ENCODE data around the gene MYL3. TPM values are rescaled to one million over a fixed set of nuclear protein-coding genes. Genes with fewer than 3 reads are reported as not detected.
"Not testable (repeated sequence)": the region's sequence is repeated elsewhere in the genome, so short reads cannot be mapped to it uniquely, and the experiment has no call there.

MYL3 gene
- total RNA-seq, 1 donor from 2014 or later, result not detected

GRCh38 chr3:46831316-46831715, 31.9 kb downstream of the MYL3 start:
- DNase-seq (ENCODE audit: extremely low read depth, low read depth, low spot score), result no peak

GRCh38 chr3:46830801-46831200, 32.4 kb downstream of the MYL3 start:
- DNase-seq (ENCODE audit: extremely low read depth, low read depth, low spot score), result no peak

GRCh38 chr3:46829699-46830208, 33.5 kb downstream of the MYL3 start:
- no peak for DNase-seq (ENCODE audit: extremely low read depth, low read depth, low spot score)

- no peak for DNase-seq (ENCODE audit: extremely low read depth, low read depth, low spot score)
These were observed 37.8 kb downstream of the MYL3 start for GRCh38 chr3:46825450-46825849.

GRCh38 chr3:46824211-46824970, 38.9 kb downstream of the MYL3 start:
- DNase-seq (ENCODE audit: extremely low read depth, low read depth, low spot score), result no peak

GRCh38 chr3:46823314-46823713, 39.9 kb downstream of the MYL3 start:
- DNase-seq (ENCODE audit: extremely low read depth, low read depth, low spot score), result not testable (repeated sequence)

- DNase-seq (ENCODE audit: extremely low read depth, low read depth, low spot score), result no peak
These were observed 41.7 kb downstream of the MYL3 start for GRCh38 chr3:46821553-46821952.

GRCh38 chr3:46820852-46821251, 42.4 kb downstream of the MYL3 start:
- no peak for DNase-seq (ENCODE audit: extremely low read depth, low read depth, low spot score)

GRCh38 chr3:46812237-46812791, 50.9 kb downstream of the MYL3 start:
- no peak for DNase-seq (ENCODE audit: extremely low read depth, low read depth, low spot score)

- DNase-seq (ENCODE audit: extremely low read depth, low read depth, low spot score), result no peak
These were observed 51.5 kb downstream of the MYL3 start for GRCh38 chr3:46811615-46812236.

GRCh38 chr3:46808766-46809165, 54.5 kb downstream of the MYL3 start:
- DNase-seq (ENCODE audit: extremely low read depth, low read depth, low spot score), result not testable (repeated sequence)

Other genes starting within 250 kb of the MYL3 start
- gene ALS2CL, start 169.8 kb downstream of the MYL3 start, total RNA-seq, result 7.8 and 13.5 TPM in 2 replicates
- gene TMIE, start 162.1 kb downstream of the MYL3 start, total RNA-seq, result not detected in 2 replicates
- gene PRSS50, start 145.6 kb downstream of the MYL3 start, total RNA-seq, result not detected in 2 replicates
- not detected in 2 replicates for gene PTH1R, start 14.3 kb upstream of the MYL3 start, total RNA-seq
- gene CCDC12, start 113.3 kb upstream of the MYL3 start, total RNA-seq, result 38.4 and 39.6 TPM in 2 replicates
- 51.7 and 98.0 TPM in 2 replicates for gene NBEAL2, start 116.2 kb upstream of the MYL3 start, total RNA-seq